LNCaP clone FGC (cell line): ENCODE measurements around the gene BST2.

Source experiments
- DNase-seq: peaks from one replicate; pipeline ENCODE4 v3.0.0-alpha.2; 2011; ENCODE audit warnings: low read depth
- H3K4me3 ChIP-seq: 2 replicates; pipeline ENCODE4 v1.5.1; 2011; ENCODE audit warnings: mild to moderate bottlenecking, low read depth, low read length, control low read depth
- CTCF ChIP-seq: IDR thresholded peaks from 2 replicates; pipeline ENCODE4 v1.5.1; 2012; ENCODE audit warnings: mild to moderate bottlenecking; ENCODE audit not compliant: control insufficient read depth, insufficient read depth; ENCODE audit errors: extremely low read depth

BST2 gene

GRCh38 chr19:17419154-17419620 is 13.8 kb upstream of the BST2 start:
- DNase-seq = no peak
- TF ChIP-seq CTCF = no peak
- peak overlapping the region; percentile 81 for H3K4me3 ChIP-seq

- no peak for TF ChIP-seq CTCF
- no peak for DNase-seq
- H3K4me3 ChIP-seq = peak overlapping the region; percentile 81
Measured at GRCh38 chr19:17418710-17419109, 13.3 kb upstream of the BST2 start.

- TF ChIP-seq CTCF = no peak
- DNase-seq = no peak
- H3K4me3 ChIP-seq = no peak overlapping the region
Measured at GRCh38 chr19:17415121-17415520, 9.7 kb upstream of the BST2 start.

- no peak for DNase-seq
- H3K4me3 ChIP-seq = no peak overlapping the region
- no peak for TF ChIP-seq CTCF
Measured at GRCh38 chr19:17414097-17414496, 8.7 kb upstream of the BST2 start.

- TF ChIP-seq CTCF = no peak
- H3K4me3 ChIP-seq = no peak overlapping the region
- no peak for DNase-seq
Measured at GRCh38 chr19:17411801-17412200, 6.4 kb upstream of the BST2 start.

- H3K4me3 ChIP-seq = no peak overlapping the region
- TF ChIP-seq CTCF = no peak
- no peak for DNase-seq
Measured at GRCh38 chr19:17409990-17410389, 4.6 kb upstream of the BST2 start.

- no peak for DNase-seq
- H3K4me3 ChIP-seq = no peak overlapping the region
- no peak for TF ChIP-seq CTCF
Measured at GRCh38 chr19:17406887-17407196, 1.4 kb upstream of the BST2 start.
